Stimulated activated CD8-positive, alpha-beta memory T cell treated with anti-CD3 and anti-CD28 coated beads, Interleukin-4, amount 100 ng/mL, for 4 hours (primary cell): ENCODE measurements around the gene LCNL1.

Experiments used
- DNase-seq, 2 donors: peaks; one replicate each; pipeline ENCODE4 v3.0.0-alpha.2; 2020; ENCODE audit warnings: low read depth in 2 of 2, low spot score in 1 of 2

LCNL1 gene

GRCh38 chr9:137009217-137009616, 26.4 kb downstream of the LCNL1 start:
- no peak for DNase-seq

GRCh38 chr9:137009938-137010732, 27.3 kb downstream of the LCNL1 start:
- DNase-seq, result no peak

- DNase-seq, result no peak
Observed at GRCh38 chr9:137011156-137011555, 28.4 kb downstream of the LCNL1 start.

GRCh38 chr9:137011907-137012675, 29.3 kb downstream of the LCNL1 start:
- no peak for DNase-seq

- no peak for DNase-seq
Observed at GRCh38 chr9:137012694-137013570, 30.1 kb downstream of the LCNL1 start.

GRCh38 chr9:137013571-137013940, 30.8 kb downstream of the LCNL1 start:
- no peak for DNase-seq

GRCh38 chr9:137014166-137014565, 31.4 kb downstream of the LCNL1 start:
- no peak for DNase-seq

DNA sequence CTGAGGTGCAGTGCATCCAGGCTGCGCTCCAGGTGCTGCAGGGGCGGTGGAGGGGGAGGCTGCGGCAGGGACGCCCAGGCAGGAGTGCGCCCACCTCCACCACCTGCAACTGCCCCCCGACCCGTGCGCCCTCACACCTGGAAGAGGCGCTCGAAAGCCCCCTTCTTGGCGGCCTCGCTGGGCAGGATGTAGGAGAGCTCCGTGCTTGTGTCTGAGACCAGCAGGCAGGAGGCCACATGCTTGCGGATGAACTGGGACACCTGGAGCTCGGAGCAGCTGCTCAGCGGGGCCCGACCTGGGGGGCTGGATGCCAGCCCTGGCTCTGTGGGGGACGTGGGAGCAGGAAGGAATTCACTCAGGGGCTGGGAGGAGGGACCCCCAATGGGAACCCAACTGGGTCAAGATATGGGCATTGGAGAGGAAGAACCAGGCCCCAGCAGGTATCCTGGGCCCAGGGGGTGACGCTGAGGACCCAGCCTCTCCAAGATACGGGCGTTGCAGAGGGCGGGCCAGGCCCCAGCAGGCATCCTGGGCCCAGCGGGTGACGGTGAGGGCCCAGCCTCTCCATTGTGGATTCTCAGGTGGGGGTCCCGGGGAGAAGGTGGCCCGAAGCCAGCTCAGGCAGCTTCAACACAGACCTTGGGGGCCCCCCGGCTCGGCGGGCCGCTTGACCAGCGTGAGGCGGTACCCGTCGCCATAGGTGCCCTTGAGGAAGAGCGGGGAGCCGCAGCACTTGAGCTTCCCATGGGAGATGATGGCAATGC, 32.2 kb downstream of the LCNL1 start:
- DNase-seq, result no peak

- no peak for DNase-seq
Observed at GRCh38 chr9:137015540-137015930, 32.7 kb downstream of the LCNL1 start.

- no peak for DNase-seq
Observed at GRCh38 chr9:137015976-137016375, 33.2 kb downstream of the LCNL1 start.

GRCh38 chr9:137016436-137016835, 33.6 kb downstream of the LCNL1 start:
- DNase-seq, result no peak

- DNase-seq, result no peak
Observed at GRCh38 chr9:137017071-137017470, 34.3 kb downstream of the LCNL1 start.

GRCh38 chr9:137017791-137018497, 35.2 kb downstream of the LCNL1 start:
- no peak for DNase-seq

GRCh38 chr9:137018761-137019559, 36.2 kb downstream of the LCNL1 start:
- no peak for DNase-seq

DNA sequence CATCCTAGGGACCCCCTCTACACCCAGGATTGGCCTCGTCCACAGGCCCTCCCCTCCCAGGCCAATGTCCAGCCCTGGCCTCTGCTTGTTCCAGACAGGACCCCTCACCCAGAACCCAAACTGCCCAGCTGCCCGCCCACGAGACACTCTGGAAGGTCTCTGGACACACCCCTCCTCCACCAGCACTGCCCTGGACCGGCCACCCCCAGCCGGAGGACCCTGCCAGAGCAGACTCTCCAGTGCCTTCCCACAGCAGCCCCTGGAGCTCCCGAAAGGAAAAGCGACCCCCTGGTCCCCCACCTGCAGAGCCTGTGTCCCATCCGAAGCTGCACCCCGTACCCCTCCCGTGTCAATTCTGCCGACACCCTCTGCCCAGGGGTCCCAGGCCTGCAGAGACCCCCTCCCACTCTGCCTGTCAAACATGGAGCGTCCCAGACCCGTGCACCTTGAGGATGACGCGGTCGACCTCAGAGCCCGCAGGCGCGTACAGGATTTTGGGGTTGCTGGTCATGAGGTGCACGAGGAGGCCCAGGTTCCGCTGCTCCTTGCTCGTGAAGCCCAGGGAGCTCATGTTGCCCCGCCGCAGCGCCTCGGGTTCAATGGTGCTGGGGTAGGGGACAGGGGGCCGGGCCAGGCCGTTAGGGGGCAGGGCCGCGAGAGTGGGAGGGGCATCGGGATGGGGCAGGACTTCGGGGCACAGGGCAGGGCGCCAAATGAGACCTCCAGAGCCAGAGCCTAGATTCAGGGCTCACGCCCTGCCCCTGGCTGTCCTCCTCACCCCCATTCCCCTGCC, 37.3 kb downstream of the LCNL1 start:
- no peak for DNase-seq

- no peak for DNase-seq
Observed at GRCh38 chr9:137020771-137021567, 38.2 kb downstream of the LCNL1 start.

GRCh38 chr9:137021568-137021978, 38.8 kb downstream of the LCNL1 start:
- no peak for DNase-seq
